Daoy (cell line): ENCODE results near the gene S100A11. TPM values are rescaled to one million over a fixed set of nuclear protein-coding genes. Genes with fewer than 3 reads are reported as not detected.

Source experiments
- DNase-seq: peaks from one replicate; pipeline ENCODE4 v3.0.0-alpha.2; 2015; ENCODE audit warnings: low read depth
- total RNA-seq: library from RNA; depleted of rRNA; stranded (reverse); fragments of >200 nt; shearing (Covaris generic); gene quantifications from 2 replicates; pipeline ENCODE4 v1.2.3, GENCODE V29; 2014

S100A11 gene
- total RNA-seq, 1 experiment from 2014 or later, result 308 TPM

- DNase-seq, result no peak
Observed at GRCh38 chr1:152002960-152003359, 33.8 kb downstream of the S100A11 start.

DNA sequence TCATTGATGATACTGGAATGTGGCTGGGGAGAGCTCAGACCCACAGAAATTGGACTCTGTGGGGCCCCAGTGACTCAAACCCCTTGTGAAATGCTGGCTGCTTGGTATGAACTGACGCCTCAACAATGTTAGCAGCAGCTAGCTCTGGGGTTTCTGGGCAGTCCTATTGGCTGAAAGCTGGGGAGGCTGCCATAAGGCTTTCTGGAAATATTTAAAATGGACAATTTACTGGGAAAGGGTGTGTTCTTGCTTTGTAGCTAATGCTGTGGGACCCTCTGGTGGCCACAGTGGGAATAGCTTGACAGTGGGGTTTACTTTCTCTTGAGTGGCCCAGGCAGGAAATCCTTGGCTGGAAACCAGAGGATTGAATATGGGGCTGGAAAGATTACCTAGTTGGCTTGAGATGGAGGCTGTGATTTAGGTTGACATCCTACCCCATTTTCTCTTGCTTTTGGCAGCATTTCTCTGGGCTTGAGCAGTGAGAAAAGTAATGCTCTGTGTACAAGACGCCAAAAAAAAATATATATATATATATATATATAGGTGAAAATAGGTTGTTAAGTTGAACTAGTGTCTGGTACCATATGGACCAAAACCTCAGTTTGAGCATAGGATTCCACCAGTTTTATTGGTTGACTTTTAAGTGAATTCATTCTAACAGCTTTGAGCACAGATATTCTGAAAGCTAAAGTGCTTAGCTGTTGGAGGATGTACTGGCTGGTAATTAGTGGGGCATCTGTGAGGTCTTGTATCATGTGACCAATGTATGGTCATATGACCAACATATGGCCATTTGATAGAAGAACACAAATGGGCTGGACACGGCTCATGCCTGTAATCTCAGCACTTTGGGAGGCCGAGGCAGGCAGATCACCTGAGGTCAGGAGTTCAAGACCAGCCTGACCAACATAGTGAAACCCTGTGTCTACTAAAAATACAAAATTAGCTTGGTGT, 34.9 kb downstream of the S100A11 start:
- DNase-seq, result peak; percentile 84

DNA sequence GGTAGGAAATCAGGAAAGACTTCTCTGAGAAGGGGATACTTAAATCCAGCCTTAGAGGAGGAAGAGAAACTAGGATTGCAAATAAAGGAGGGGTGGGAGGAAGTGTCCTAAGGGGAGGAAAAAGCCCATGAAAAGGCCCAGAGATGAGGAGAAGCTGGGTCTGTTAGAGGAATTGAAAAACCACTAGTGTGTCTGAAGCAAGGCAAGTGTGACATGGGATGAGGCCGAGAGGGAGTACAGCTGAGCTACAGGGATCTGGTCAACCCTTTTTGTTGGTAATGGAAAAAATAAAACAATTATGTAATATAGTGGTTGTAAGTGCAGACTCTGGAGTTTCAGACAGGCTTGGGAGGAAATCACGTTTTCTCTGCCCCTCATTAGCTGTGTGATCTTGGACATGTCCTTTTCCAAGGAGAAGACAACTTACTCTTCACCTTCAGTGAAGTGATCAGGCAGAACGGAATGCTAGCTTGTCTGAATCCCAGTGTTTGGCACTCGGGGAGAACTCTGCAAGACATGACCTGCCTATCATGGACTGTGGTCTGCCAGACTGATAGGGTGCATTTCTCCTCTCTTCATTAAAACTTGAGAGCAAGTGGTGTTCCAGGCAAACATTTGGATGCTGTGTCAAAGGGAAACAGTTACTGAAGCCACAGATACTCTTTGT, 35.7 kb downstream of the S100A11 start:
- no peak for DNase-seq

DNA sequence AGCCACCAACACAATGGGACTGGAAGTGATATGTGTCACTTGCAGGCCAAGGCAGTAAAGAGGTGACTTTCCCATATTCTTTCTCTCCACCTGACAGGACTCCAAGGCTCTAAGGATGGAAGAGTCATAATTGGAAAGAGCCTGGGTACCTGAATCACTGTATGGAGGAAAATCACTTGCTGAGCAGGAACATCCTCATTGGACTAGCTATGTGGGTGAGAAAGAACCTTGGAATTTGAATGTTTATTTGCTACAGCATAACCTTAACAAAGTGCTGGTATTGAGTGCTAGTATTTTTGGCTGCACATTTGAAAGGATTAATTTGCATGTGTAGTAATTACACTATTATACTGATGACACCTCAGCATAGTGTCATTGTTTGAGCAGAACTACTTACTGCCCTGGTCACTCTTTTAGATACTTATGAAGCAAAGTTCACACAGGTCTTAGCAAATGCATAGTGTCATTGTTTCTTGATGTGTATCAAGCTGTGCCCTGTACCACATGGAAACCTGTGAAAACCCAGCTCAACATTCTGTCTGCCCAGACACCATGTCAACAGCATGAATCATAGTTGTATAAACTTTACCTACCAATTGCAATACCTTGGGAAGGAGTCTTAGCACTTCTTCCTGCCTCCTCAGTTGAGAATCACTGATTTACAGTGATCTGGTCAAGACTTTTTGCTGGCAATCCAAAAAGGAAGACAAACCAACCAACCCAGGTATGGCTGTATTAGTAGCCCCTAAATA, 38.0 kb downstream of the S100A11 start:
- DNase-seq, result peak; percentile 47

DNA sequence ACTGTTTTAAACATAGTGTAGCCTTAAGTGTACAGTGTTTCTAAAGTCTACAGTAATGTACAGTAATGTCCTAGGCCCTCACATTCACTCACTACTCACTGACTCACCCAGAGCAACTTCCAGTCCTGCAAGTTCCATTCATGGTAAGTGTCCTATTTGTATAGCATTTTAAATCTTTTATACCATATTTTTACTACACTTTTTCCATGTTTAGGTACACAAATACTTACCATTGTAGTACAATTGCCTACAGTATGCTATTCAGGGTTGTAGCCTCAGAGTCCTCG, 39.6 kb downstream of the S100A11 start:
- DNase-seq, result no peak

DNA sequence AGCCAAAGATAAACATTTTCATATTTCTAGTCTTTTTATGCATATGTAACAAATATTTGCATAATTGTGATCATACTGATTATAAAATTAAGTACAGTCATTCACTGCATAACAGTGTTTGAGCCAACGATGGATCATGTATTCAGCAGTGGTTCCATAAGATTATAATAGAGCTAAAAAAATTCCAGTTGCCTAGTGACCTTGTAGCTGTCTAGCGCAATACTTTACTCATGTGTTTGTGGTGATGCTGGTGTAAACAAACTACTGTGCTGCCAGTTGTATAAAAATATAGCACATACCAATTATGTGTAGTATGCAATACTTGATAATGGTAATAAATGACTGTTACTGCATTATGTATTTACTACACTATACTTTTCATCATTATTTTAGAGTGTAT, 41.0 kb downstream of the S100A11 start:
- DNase-seq, result no peak

- DNase-seq, result peak; percentile 96
Observed at GRCh38 chr1:151994956-151995355, 41.8 kb downstream of the S100A11 start.

DNA sequence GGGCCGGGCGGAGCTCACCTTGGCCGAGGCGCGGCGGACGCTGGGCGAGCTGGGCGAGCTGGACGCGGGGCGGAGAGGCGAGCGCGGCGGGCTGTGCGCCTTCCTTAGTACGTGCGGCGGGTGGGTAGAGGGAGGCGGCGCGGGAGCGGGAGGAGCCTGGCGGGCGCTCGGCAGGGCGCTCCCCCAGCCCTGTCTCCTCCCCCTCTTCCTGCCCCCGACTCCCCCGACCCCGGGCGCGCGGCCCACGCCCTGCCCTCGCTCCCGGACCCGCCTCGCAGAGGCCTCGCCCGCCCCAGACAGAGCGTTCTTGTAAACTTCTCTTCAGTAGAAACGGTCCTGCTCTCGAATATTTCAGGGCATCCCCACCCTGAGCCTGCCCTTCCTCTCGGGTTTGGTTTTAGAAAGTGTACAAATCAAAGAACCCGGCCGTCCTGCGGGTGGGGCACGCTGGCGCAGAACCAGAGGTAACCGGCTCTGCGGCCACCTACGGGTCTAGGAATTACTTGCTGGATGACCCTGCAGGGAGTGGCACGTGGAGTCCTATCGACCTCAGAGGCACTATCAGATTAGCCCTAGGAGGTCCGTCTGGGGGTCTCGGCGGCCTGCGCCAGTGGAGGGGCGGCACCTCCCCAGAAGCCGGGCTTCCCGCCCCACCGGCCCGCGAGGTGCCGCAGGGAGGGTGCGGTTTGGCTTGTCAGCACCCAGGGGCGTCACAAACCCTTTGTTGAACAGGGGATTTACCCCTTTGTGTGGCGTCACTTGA, 42.9 kb downstream of the S100A11 start, which contains the start of gene S100A10:
Gene S100A10 (minus strand): TSS at position 126 of the 763 bp plus-strand sequence. CDS start 7,629 bp downstream, outside the sequence.
- peak; percentile 92 for DNase-seq

- DNase-seq, result peak; percentile 65
Observed at GRCh38 chr1:151993084-151993733, 43.6 kb downstream of the S100A11 start.

DNA sequence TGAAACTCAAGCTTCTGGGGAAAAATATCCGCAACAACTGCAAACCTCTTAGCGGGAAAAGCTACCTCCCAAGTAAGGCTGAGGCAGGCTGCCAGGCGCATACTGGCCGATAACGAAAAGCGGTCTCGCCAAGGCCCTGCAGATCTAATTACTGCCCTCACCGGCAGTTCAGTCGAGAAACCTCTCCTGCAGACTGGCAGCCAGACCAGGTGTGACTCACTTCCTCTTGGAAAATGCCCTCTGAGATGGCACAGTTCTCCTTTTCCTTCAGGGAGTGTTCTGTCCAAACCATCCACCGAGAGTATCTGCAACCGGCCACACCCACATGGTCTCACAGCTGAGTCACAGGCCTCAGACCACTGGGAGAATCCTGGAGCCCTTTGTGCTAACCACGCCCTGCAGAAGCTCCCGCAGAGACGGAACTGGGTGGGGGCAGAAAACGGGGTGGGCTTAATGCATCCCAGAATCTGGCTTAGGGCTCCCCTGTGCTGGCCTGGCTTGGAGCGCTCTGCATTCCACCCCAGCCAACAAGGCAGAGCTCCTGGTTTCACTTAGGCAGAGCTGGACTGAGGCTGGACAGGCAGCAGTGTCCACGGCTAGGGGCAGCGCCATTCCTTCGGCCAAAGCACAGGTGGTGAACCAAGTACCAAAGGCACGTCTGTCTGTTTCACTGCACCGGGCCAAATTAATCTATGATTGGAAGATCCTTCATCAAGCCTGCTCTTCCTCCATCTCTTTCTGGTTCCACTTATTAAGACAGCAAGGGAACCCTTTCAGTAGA, 44.3 kb downstream of the S100A11 start:
- DNase-seq, result peak; percentile 99

- peak; percentile 54 for DNase-seq
Observed at GRCh38 chr1:151991663-151992302, 45.0 kb downstream of the S100A11 start.

- DNase-seq, result peak; percentile 75
Observed at GRCh38 chr1:151990856-151991198, 46.0 kb downstream of the S100A11 start.

GRCh38 chr1:151990058-151990855, 46.5 kb downstream of the S100A11 start:
- DNase-seq, result no peak

GRCh38 chr1:151989211-151989862, 47.5 kb downstream of the S100A11 start:
- peak; percentile 95 for DNase-seq

DNA sequence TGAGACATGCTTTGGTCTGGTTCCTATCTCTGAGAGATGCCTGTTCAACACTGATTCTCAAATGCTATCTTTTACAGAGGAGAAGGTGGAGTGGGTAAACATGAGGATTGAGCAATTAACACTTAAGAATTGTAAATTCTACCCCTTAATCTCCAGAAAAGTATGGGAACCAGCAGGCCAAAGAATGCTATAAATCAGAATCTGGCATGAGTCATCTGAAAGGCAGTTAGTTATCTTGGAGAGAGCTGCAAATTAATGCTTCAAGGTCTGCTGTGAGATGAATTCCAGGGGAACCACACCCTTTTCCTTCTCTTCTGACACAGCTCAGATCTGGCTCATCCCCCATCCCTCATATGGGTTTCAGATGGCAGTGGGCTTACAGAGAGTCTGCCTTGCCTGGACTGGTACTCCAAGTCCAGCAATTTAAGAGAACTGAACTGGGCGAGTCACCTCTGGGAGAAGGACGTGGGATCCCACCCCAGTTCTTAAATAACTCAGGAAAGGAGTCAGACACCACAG, 48.3 kb downstream of the S100A11 start:
- DNase-seq, result peak; percentile 94

DNA sequence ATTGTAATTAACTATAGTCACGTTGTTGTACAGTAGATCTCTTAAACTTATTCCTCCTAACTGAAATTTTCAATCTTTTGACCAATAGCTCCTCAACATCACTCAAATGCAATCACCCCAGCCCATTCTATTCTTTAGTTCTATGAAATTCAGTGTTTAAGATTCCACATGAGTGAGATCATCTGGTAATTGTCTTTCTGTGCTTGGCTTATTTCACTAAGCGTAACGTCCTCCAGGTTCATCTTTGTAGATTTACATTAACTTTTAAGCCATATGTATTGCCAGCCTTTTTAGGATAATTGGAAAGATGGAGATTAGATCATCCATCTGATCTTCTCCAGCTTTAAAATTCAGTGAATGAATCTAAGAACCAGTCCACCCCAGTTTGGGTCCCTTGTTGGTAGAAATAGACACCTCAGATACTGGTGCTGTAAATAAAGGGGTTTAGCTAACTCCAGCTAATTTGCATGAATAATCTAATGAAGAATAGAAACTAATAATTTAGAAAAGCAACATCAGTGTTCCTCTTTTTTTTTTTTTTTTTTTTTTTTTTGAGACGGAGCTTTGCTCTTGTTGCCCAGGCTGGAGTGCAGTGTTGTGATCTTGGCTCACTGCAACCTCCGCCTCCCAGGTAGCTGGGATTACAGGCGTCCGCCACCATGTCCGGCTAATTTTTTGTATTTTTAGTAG, 50.2 kb downstream of the S100A11 start:
- no peak for DNase-seq

DNA sequence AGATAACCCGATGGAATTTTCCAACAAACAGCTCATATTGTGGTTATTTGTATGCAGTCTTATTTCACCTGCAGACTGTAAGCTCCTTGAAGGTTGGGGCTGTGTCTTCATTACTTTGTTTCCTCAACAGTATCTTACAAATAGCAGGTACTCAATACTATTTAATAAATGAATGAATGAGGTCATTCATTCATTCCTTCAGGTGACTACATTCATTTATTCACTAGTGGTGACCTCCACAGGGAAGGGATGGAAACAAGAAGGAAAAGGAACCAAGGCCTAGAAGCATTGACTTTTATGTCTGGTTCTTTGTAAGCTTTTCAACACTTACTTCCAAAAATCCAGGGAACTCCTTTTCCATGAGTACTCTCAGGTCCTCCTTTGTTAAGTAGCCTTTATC, 51.0 kb downstream of the S100A11 start:
- DNase-seq, result no peak

DNA sequence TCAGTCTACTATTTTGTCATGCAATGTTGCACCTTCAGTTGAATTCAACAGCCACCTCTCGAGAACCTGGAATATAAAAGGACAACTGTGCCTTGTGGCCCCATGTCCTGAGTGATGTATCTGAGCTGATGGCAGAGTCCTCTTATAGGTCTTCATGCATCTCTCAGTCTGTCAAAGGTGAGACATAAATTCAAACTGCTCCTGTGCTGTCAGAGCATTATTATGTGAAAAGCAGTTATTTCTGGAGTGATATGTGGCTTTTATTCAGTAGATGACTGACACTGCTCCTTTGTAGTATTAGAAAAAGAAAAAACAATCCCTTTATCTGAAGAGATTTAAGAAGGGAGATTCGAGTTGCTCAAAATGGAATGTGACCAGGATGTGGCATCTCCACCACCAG, 51.5 kb downstream of the S100A11 start:
- DNase-seq, result no peak
